ENCODE results near the gene PDE4D. TPM values are rescaled to one million over a fixed set of nuclear protein-coding genes. Genes with fewer than 3 reads are reported as not detected.
"Not testable (repeated sequence)": the region's sequence is repeated elsewhere in the genome, so short reads cannot be mapped to it uniquely, and the experiment has no call there.

The PDE4D gene
- total and polyA plus RNA-seq, 10 of the 15 experiments (the other 5 are each of a cell fraction or from before 2014, with no cell fraction given), result 0.87 to 4.1 (median 2.2) TPM

DNA sequence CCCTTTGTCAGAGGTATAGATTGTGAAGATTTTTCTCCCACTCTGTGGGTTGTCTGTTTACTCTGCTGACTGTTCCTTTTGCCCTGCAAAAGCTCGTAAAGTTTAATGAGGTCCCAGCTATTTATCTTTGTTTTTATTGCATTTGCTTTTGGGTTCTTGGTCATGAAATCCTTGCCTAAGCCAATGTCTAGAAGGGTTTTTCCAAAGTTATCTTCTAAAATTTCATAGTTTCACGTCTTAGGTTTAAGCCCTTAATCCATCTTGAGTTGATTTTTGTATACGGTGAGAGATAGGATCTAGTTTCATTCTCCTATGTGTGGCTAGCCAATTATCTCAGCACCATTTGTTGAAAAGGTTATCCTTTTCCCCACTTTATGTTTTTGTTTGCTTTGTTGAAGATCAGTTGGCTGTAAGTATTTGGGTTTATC, 590.2 kb downstream of the PDE4D start:
- CTCF ChIA-PET; H3K79me2 ChIP-seq (ENCODE audit: control insufficient read depth, insufficient read depth, low read length); H3K4me3 ChIP-seq; RAD21 ChIA-PET (ENCODE audit: unreplicated experiment); DNase-seq (ENCODE audit: low read depth, low spot score); H3K36me3 ChIP-seq (ENCODE audit: control insufficient read depth in 2 of 2, insufficient read depth in 2 of 2, low read length in 1 of 2); FAIRE-seq; H3K9ac ChIP-seq (ENCODE audit: control insufficient read depth, insufficient read depth, low read length); BruUV-seq (replicated peaks); POLR2A ChIA-PET; H3K9me3 ChIP-seq (replicated peaks; ENCODE audit: control insufficient read depth, insufficient read depth, low read length); H3K4me2 ChIP-seq (ENCODE audit: control insufficient read depth, insufficient read depth); H3K27ac ChIP-seq (ENCODE audit: control insufficient read depth, insufficient read depth); H4K20me1 ChIP-seq (ENCODE audit: control insufficient read depth, insufficient read depth); intact Hi-C loops (cut with micrococcal nuclease; ENCODE audit: unreplicated experiment); ATAC-seq; H2AFZ ChIP-seq (ENCODE audit: control insufficient read depth, low read depth, low read length); in situ Hi-C loops (cut with MboI); H3K27me3 ChIP-seq (replicated peaks in 1 of 2; ENCODE audit: control insufficient read depth in 2 of 2, insufficient read depth in 2 of 2, low read length in 1 of 2); H3K4me1 ChIP-seq (ENCODE audit: control insufficient read depth, insufficient read depth, low read length): not testable (repeated sequence)
- WGBS (ENCODE audit: insufficient coverage, insufficient replicate concordance, low lambda C conversion rate, missing lambda C conversion rate), result 50% methylated on average over 3 of the region's 3 CpGs
- SMC1A ChIA-PET (ENCODE audit: uncharacterized antibody, unreplicated experiment), result interaction anchor here (1.0 kb wide), 1 partner anchor 33 kb away, joined by 3 read pairs; no protein-coding TSS in a partner anchor

DNA sequence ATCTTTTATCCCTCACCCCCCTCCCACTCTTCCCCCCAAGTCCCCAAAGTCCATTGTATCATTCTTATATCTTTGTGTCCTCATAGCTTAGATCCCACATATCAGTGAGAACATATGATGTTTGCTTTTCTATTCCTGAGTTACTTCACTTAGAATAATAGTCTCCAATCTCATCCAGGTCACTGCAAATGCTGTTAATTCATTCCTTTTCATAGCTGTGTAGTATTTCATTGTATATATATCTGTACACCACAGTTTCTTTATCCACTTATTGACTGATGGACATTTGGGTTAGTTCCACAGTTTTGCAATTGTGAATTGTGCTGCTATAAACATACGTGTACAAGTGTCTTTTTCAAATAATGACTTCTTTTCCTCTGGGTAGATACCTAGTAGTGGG, 591.0 kb downstream of the PDE4D start:
- H3K79me2 ChIP-seq (ENCODE audit: control insufficient read depth, insufficient read depth, low read length); H3K9ac ChIP-seq (ENCODE audit: control insufficient read depth, insufficient read depth, low read length); in situ Hi-C loops (cut with MboI); H4K20me1 ChIP-seq (ENCODE audit: control insufficient read depth, insufficient read depth); ATAC-seq; intact Hi-C loops (cut with micrococcal nuclease; ENCODE audit: unreplicated experiment); H3K9me3 ChIP-seq (replicated peaks; ENCODE audit: control insufficient read depth, insufficient read depth, low read length); H3K4me3 ChIP-seq; RAD21 ChIA-PET (ENCODE audit: unreplicated experiment); H3K36me3 ChIP-seq (ENCODE audit: control insufficient read depth in 2 of 2, insufficient read depth in 2 of 2, low read length in 1 of 2); POLR2A ChIA-PET; DNase-seq (ENCODE audit: low read depth, low spot score); H3K4me2 ChIP-seq (ENCODE audit: control insufficient read depth, insufficient read depth); H3K4me1 ChIP-seq (ENCODE audit: control insufficient read depth, insufficient read depth, low read length); BruUV-seq (replicated peaks); H3K27ac ChIP-seq (ENCODE audit: control insufficient read depth, insufficient read depth); H3K27me3 ChIP-seq (replicated peaks in 1 of 2; ENCODE audit: control insufficient read depth in 2 of 2, insufficient read depth in 2 of 2, low read length in 1 of 2); FAIRE-seq; CTCF ChIA-PET; H2AFZ ChIP-seq (ENCODE audit: control insufficient read depth, low read depth, low read length); SMC1A ChIA-PET (ENCODE audit: uncharacterized antibody, unreplicated experiment): not testable (repeated sequence)
- 62% methylated on average over 1 of the region's 1 CpG for WGBS (ENCODE audit: insufficient coverage, insufficient replicate concordance, low lambda C conversion rate, missing lambda C conversion rate)

DNA sequence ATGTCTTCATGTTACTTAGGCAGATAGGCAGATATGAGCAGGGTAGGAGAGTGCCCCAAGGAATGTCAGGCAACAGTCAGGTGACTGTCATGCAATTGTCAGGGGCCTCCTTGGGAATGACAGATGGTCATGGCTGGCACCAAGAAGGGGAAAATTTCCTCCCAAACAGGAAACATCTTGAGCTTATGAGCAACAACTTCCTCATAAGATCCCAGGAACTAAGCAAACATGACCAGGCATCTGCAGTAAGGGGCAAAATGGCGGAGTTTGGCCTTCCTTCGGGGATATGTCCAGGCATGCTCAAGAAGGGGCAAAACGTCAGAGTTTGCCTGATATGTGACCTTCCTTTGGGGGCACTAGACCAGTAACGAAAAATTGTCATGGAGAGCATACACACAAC, 591.8 kb downstream of the PDE4D start:
- ChIA-PET CTCF (no interaction called here), SMC1A (ENCODE audit: uncharacterized antibody, unreplicated experiment) (no interaction called here), POLR2A (no interaction called here), RAD21 (ENCODE audit: unreplicated experiment) (no interaction called here)
- FAIRE-seq (no peak), ATAC-seq (no peak), DNase-seq (ENCODE audit: low read depth, low spot score) (no peak)
- Histone ChIP-seq H3K36me3 (ENCODE audit: control insufficient read depth in 2 of 2, insufficient read depth in 2 of 2, low read length in 1 of 2) (no peaks in the 10 kb centered on the region), H3K4me1 (ENCODE audit: control insufficient read depth, insufficient read depth, low read length) (no peaks in the 10 kb centered on the region), H4K20me1 (ENCODE audit: control insufficient read depth, insufficient read depth) (no peaks in the 10 kb centered on the region), H2AFZ (ENCODE audit: control insufficient read depth, low read depth, low read length) (no peak overlapping the region), H3K4me3 (no peak overlapping the region), H3K4me2 (ENCODE audit: control insufficient read depth, insufficient read depth) (no peak overlapping the region), H3K9me3 (replicated peaks; ENCODE audit: control insufficient read depth, insufficient read depth, low read length) (no peaks in the 10 kb centered on the region; the same call in 2 of the 3 replicates), H3K79me2 (ENCODE audit: control insufficient read depth, insufficient read depth, low read length) (no peaks in the 10 kb centered on the region), H3K9ac (ENCODE audit: control insufficient read depth, insufficient read depth, low read length) (no peak overlapping the region), H3K27me3 (replicated peaks in 1 of 2; ENCODE audit: control insufficient read depth in 2 of 2, insufficient read depth in 2 of 2, low read length in 1 of 2) (no peaks in the 10 kb centered on the region), H3K27ac (ENCODE audit: control insufficient read depth, insufficient read depth) (no peak overlapping the region)
- BruUV-seq (replicated peaks), result no TSS peak
- 59% methylated on average over 4 of the region's 4 CpGs for WGBS (ENCODE audit: insufficient coverage, insufficient replicate concordance, low lambda C conversion rate, missing lambda C conversion rate)
- intact Hi-C loops (cut with micrococcal nuclease; ENCODE audit: unreplicated experiment), result no loop called here
- in situ Hi-C loops (cut with MboI), result no loop called here
- no peak for TF ChIP-seq IKZF1 (conservative IDR thresholded peaks at IDR 0.05)
- TF ChIP-seq, protein P1, sequence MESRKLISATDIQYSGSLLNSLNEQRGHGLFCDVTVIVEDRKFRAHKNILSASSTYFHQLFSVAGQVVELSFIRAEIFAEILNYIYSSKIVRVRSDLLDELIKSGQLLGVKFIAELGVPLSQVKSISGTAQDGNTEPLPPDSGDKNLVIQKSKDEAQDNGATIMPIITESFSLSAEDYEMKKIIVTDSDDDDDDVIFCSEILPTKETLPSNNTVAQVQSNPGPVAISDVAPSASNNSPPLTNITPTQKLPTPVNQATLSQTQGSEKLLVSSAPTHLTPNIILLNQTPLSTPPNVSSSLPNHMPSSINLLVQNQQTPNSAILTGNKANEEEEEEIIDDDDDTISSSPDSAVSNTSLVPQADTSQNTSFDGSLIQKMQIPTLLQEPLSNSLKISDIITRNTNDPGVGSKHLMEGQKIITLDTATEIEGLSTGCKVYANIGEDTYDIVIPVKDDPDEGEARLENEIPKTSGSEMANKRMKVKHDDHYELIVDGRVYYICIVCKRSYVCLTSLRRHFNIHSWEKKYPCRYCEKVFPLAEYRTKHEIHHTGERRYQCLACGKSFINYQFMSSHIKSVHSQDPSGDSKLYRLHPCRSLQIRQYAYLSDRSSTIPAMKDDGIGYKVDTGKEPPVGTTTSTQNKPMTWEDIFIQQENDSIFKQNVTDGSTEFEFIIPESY (IDR thresholded peaks at IDR 0.05), result no peak
- TF ChIP-seq ZBED1 (IDR thresholded peaks at IDR 0.05; ENCODE audit: borderline replicate concordance), result no peak
- TF ChIP-seq RELA (IDR thresholded peaks at IDR 0.05; ENCODE audit: borderline replicate concordance, partially characterized antibody), result no peak
- TF ChIP-seq RAD51 (IDR thresholded peaks at IDR 0.05), result no peak
- no peak for TF ChIP-seq ZNF217 (IDR thresholded peaks at IDR 0.05)
- TF ChIP-seq IKZF2 (IDR thresholded peaks at IDR 0.05), result no peak
- no peak for TF ChIP-seq SPI1 (IDR thresholded peaks at IDR 0.05; ENCODE audit: borderline replicate concordance, insufficient read depth, low read depth, low read length)
- TF ChIP-seq PAX5 (IDR thresholded peaks at IDR 0.05; ENCODE audit: borderline replicate concordance, low read depth, low read length), result no peak
- no peak for TF ChIP-seq MTA3 (IDR thresholded peaks at IDR 0.05; ENCODE audit: borderline replicate concordance, low read length)
- no peak for TF ChIP-seq HDGF (IDR thresholded peaks at IDR 0.05)

All from GM12878 (cell line).